GM18870 (cell line): Measurements from ENCODE around the gene GLRA1.
"Not testable (repeated sequence)": the region's sequence is repeated elsewhere in the genome, so short reads cannot be mapped to it uniquely, and the experiment has no call there.

ENCODE experiments used
- ATAC-seq: cut with Tn5 transposase; IDR thresholded peaks from one replicate; pipeline ENCODE4 v1.9.1; 2021; ENCODE audit warnings: moderate library complexity; ENCODE audit not compliant: unreplicated experiment

The GLRA1 gene

GRCh38 chr5:151886546-151887275, 37.9 kb downstream of the GLRA1 start:
- no peak for ATAC-seq

DNA sequence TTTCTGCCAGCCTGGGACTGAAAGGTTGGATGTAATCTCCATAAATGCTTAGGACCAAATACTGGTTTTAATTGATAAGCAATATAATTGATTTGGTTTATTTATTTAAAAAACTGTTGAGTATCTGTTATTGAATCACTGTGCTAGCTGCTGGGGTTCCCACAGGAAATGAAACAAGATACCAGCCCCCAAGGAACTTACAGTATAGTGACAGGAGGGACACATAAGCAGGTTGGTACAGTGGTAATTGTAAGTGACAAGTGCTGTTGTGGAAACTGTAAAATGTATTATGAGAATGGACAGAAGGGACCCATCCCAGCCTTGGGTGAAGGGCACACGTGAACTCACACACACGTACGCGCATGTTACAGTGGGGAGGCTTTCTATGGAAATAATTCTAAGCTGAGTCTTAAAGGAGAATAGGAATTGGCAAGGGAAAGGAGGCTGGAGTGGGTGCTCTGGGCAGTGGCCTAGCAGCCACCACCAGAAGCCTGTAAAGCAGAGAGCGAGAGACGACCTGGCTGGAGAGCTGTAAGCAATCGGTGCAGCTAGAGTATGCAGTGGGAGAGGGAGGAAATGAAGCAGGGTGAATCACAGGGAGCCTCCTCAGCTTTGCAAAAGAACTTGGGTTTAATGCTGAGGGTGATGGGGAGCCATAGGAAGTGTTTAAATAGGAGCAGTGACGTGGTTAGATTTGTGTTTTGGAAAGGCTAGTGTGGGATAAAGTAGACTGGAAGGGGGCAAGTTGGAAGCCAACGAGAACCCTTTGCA, 39.3 kb downstream of the GLRA1 start:
- no peak for ATAC-seq

GRCh38 chr5:151881621-151882225, 42.9 kb downstream of the GLRA1 start:
- ATAC-seq, result no peak

DNA sequence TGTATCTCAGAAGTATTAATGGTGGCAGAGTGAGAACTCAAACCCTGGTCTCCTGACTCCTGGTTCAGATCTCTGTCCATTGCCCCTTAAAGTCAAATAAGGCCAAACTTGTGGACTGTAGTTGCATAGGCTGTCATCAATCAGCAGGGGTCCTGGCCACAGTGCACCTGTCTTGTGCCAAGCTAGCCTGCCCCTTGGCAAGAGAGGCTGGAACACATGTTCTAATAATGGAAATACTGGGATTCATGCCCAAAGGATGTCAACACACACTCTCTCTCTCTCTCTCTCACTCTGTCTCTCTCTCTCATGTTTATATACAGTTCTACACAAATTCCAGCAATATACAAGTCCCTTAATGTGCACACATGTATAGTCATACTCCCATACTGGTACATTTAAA, 44.3 kb downstream of the GLRA1 start:
- no peak for ATAC-seq

- no peak for ATAC-seq
Measured at GRCh38 chr5:151873701-151874100, 51.0 kb downstream of the GLRA1 start.

DNA sequence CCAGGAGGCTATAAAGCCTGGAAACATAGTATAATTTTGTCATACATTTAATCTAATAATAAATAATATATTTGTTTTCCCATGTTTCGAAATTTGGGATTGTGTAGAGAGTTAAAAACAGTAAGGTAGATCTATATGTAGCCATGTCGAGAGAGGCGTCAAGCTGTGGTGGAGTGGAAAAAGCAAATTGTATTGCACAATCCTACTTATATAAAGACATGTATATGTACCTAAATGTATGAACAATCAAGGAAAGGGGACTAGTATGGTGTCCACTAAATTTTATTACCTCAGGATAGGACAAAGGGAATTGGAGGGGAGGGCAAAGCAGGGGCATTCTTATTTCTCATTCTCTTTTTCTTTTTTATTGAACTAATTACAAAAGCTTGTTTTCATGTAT, 52.0 kb downstream of the GLRA1 start:
- ATAC-seq, result no peak

DNA sequence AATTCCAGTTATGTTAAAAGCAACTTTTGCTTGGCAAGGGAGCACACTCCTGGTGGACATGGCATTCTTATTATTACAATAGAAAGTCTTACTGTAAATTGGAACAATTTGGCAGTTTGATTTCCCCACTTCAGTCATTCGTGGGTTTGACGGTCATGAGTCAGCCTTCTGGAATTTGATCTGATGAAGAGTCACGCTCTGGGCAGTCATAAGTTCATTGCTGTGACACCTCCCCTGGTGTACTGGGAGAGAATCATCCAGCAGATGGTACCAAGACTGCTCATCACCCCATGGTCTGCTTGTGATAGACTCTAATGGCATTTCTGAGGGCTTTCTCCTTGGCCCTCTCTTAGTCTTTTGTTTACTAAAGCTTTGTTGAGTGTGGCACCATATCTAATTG, 53.8 kb downstream of the GLRA1 start:
- no peak for ATAC-seq

DNA sequence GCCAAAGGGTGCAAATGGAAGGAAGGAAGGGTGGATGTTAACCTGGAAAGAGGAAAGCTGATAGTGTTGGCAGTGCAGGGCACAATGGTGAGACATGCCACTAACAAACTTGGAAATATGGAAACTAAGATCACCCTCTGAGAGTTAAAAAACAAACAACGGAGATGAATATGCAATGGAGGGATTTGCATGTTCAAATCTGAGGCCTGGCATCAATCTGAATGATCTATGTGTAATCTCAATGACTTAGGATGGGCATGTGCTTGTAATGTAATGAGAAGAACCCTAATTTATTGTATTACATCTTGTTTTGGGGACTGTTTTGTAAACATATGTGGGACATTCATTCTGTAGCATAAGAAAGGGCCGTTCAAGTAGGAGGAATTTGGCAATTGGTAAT, 54.4 kb downstream of the GLRA1 start:
- no peak for ATAC-seq

- no peak for ATAC-seq
Measured at GRCh38 chr5:151869843-151870242, 54.8 kb downstream of the GLRA1 start.

- no peak for ATAC-seq
Measured at GRCh38 chr5:151868451-151868850, 56.2 kb downstream of the GLRA1 start.

DNA sequence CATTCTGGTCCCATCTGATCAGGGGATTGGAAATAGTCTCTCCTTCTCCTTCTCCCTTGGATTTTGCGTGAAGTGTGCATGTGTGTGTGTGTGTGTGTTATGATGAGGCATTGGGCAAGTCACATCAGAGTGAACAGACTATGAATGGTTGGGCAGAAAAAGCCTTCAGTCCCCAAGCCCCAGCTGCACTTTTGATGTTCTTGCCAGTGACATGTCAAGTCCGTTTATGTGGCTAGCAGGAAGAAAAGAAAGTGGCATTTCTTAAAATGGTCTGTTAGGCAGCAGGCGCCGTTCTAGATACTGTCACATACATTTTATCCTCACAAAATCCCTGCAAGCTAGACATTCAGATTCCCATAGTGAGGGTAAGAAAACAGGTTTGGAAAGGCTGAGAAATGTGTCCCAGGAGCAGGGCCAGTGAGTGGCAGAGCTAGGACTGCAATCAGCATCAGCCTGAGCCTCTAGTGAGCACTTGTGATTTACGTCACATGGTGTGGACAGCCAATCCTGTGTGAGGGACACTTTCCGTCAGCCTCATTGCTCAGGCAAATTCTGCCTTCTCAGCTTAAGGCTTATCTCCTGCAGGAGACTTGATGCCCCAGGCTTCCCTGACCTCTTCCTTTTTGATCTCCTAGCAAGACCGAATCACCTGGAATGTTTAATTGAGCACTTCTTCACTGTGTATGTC, 60.4 kb downstream of the GLRA1 start:
- no peak for ATAC-seq

- ATAC-seq, result no peak
Measured at GRCh38 chr5:151863566-151863965, 61.1 kb downstream of the GLRA1 start.

- ATAC-seq, result no peak
Measured at GRCh38 chr5:151862811-151863472, 61.7 kb downstream of the GLRA1 start.

- not testable (repeated sequence) for ATAC-seq
Measured at GRCh38 chr5:151860867-151861266, 63.8 kb downstream of the GLRA1 start.

DNA sequence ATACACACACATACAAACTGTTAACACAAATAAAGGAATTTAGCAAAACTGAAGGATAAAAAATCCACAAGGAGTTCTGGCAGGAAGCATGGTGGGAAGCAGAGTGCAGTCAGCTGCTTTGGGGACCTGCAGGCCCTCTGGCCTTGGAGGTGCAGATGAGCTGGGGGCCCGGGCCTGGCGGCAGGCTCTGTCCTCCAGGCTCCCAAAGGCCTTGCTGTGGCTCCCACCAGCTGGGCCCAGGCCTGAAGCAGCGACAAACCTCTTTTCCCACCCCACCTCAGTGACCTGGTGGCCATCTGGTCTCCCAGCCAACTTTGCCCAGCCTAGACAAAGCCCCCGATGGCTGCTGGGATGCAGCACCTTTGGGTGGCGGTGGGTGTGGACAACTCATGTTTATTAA, 67.8 kb downstream of the GLRA1 start:
- no peak for ATAC-seq

- ATAC-seq, result no peak
Measured at GRCh38 chr5:151855701-151856100, 69.0 kb downstream of the GLRA1 start.

DNA sequence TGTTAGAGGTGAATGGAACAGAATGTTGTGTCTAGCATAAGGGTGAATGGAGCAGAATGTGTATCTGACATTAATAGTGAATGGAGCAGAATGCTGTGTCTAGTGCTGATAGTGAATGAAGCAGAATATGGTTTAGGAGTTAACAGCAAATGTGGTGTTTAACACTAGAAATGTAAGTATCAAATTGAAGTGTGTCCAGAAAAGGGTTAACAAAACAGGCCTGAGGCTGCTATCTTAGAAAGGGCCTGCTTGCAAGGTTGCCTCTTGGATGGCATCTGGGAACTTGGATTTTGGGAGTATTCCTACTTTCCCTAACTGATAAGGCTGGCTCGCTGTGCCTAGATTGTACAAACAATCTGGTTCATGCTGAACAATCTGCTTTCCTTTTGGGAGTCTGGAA, 76.8 kb downstream of the GLRA1 start:
- no peak for ATAC-seq

DNA sequence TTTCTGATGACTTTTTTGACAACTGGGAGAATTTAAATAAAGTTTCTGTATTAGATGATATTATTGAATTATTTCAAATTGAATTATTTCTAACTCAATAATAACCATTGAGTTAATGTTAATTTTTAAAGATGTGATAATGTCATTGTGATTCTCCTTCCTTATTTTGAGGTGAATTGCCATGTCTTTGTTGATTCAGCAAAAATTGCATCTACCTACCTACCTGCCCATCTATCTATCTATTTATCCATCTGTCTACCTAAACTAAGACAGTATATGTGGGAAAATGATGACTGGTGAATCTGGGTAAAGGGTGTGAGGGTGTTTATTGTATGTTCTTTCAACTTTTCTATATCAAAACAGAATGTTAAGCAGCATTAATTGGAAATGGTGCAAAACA, 77.9 kb downstream of the GLRA1 start:
- no peak for ATAC-seq

DNA sequence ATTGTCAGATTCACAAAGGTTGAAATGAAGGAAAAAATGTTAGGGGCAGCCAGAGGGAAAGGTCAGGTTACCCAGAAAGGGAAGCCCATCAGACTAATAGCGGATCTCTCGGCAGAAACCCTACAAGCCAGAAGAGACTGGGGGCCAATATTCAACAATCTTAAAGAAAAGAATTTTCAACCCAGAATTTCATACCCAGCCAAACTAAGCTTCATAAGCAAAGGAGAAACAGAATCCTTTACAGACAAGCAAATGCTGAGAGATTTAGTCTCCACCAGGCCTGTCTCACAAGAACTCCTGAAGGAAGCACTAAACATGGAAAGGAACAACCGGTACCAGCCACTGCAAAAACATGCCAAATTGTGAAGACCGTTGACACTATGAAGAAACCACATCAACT, 91.8 kb downstream of the GLRA1 start:
- ATAC-seq, result not testable (repeated sequence)

GRCh38 chr5:151829370-151829769, 95.3 kb downstream of the GLRA1 start:
- ATAC-seq, result no peak

- ATAC-seq, result peak; percentile 60
Measured at GRCh38 chr5:151825445-151825844, 99.2 kb downstream of the GLRA1 start.
